ENCODE measurements around the gene TMEM156. TPM values are rescaled to one million over a fixed set of nuclear protein-coding genes. Genes with fewer than 3 reads are reported as not detected.
A peak's percentile ranks its signal among the peaks of the same experiment; 100 is the strongest.

Gene TMEM156
- total and polyA plus RNA-seq, 2 of the 4 experiments (the other 2 are of a cell fraction): 0.53 to 0.54 TPM

GRCh38 chr4:38948551-38948950 lies 83.7 kb downstream of the TMEM156 start:
- H3K9me3 ChIP-seq (ENCODE audit: control insufficient read depth, insufficient read depth, low read length): no peaks in the 10 kb centered on the region
- 0% methylated on average over 2 of the region's 2 CpGs; no CpG with 5 or more reads in 1 of the 2 experiments for WGBS, 2 experiments (ENCODE audit: extremely low coverage in 2 of 2, insufficient read length in 1 of 2)
- no TSS peak for BruUV-seq (replicated peaks)
- peak; percentile 94 for TF ChIP-seq CEBPB (IDR thresholded peaks at IDR 0.05; ENCODE audit: low read depth, low read length)
- 0 out of 2 replicates have a peak, but pooled peaks have one; percentile 26 for TF ChIP-seq MAFK (IDR thresholded peaks at IDR 0.05; ENCODE audit: low read depth, low read length)
- peak; percentile 93 for TF ChIP-seq FOS (IDR thresholded peaks at IDR 0.05; ENCODE audit: low read depth, low read length)
- no peak for TF ChIP-seq POLR2A (IDR thresholded peaks at IDR 0.05; ENCODE audit: low read depth, low read length)
- TF ChIP-seq MAZ (IDR thresholded peaks at IDR 0.05; ENCODE audit: borderline replicate concordance, low read depth, low read length): no peak
- no peak for TF ChIP-seq RCOR1 (IDR thresholded peaks at IDR 0.05; ENCODE audit: insufficient replicate concordance, low read length)
- no peak for TF ChIP-seq CTCF (conservative IDR thresholded peaks at IDR 0.05; ENCODE audit: low read depth, low read length)
- TF ChIP-seq NFE2L2 (IDR thresholded peaks at IDR 0.05; ENCODE audit: low read depth, low read length): no peak
- TF ChIP-seq CHD1 (IDR thresholded peaks at IDR 0.05; ENCODE audit: low read depth, low read length): no peak
- no peak for TF ChIP-seq BHLHE40 (IDR thresholded peaks at IDR 0.05; ENCODE audit: low read depth, low read length)
- TF ChIP-seq SMC3 (IDR thresholded peaks at IDR 0.05; ENCODE audit: low read depth, low read length): no peak; the same call in 1 of the 2 replicates
- no peak for TF ChIP-seq USF2 (IDR thresholded peaks at IDR 0.05; ENCODE audit: low read depth, low read length)
- TF ChIP-seq MXI1 (IDR thresholded peaks at IDR 0.05; ENCODE audit: borderline replicate concordance, low read depth, low read length): no peak
- no peak for TF ChIP-seq ELK1 (IDR thresholded peaks at IDR 0.05; ENCODE audit: borderline replicate concordance, low read depth, low read length)
- no peak for TF ChIP-seq RFX5 (IDR thresholded peaks at IDR 0.05; ENCODE audit: low read depth, low read length)

More at GRCh38 chr4:38948551-38948950, 83.7 kb downstream of the TMEM156 start:
- H3K4me3 ChIP-seq (ENCODE audit: insufficient read depth, low read depth, low read length): no peak overlapping the region
- ChIA-PET POLR2A (ENCODE audit: unreplicated experiment) (interaction anchor here (0.5 to 1.4 kb wide), 4 partner anchors 33 to 233 kb away, joined by 3 to 4 read pairs (median 4); no protein-coding TSS in a partner anchor), CTCF (interaction anchor here (0.6 to 1.3 kb wide), 3 partner anchors 11 to 186 kb away, joined by 4 read pairs; no protein-coding TSS in a partner anchor)
- H3K56ac ChIP-seq (ENCODE audit: extremely low read depth, insufficient read depth, low read length): peak overlapping the region; percentile 80
- H2AK5ac ChIP-seq (ENCODE audit: low read depth, low read length): no peak overlapping the region
- in situ Hi-C loops (cut with MboI; ENCODE audit: low sequenced_read_pairs): loop anchor here (5.0 kb wide), 1 partner anchor 89 kb away; no protein-coding TSS in a partner anchor
- H4K5ac ChIP-seq (ENCODE audit: low read depth, low read length): peak overlapping the region; percentile 54; the same call in 1 of the 2 replicates
- H2BK5ac ChIP-seq (ENCODE audit: low read depth, low read length, poor library complexity, severe bottlenecking): peak overlapping the region; percentile 89
- H2AFZ ChIP-seq (replicated peaks; ENCODE audit: low read length, poor library complexity): no peak overlapping the region
- dilution Hi-C loops (cut with HindIII; ENCODE audit: low sequenced_read_pairs, unreplicated experiment): no loop called here
- ATAC-seq (ENCODE audit: low read depth) (peak; percentile 87), DNase-seq (peak; percentile 95)
- H3K27me3 ChIP-seq (ENCODE audit: control insufficient read depth, insufficient read depth, low read length): no peaks in the 10 kb centered on the region
- peaks cover 10% of the 10 kb centered on the region for H3K36me3 ChIP-seq (ENCODE audit: control insufficient read depth, insufficient read depth, low read length)
- H3K23ac ChIP-seq (ENCODE audit: low read depth, low read length): no peak overlapping the region; the same call in 1 of the 2 replicates
- intact Hi-C loops (cut with micrococcal nuclease): loop anchor here (1.0 to 2.0 kb wide), 2 partner anchors 96 to 186 kb away; no protein-coding TSS in a partner anchor
- peaks cover 23% of the 10 kb centered on the region for H3K4me1 ChIP-seq (ENCODE audit: control insufficient read depth, insufficient read depth, low read length)
- peak overlapping the region; percentile 87 for H3K27ac ChIP-seq (ENCODE audit: insufficient read depth, low read length)
- H4K8ac ChIP-seq (ENCODE audit: low read depth in 2 of 2, low read length in 2 of 2): peak overlapping the region; percentile 91
- no peak overlapping the region for H2AK9ac ChIP-seq (replicated peaks; ENCODE audit: low read depth, low read length, poor library complexity)
- peak overlapping the region; percentile 94 for H3K4ac ChIP-seq (ENCODE audit: low read depth, low read length)
- H3K9ac ChIP-seq (ENCODE audit: low read depth, low read length): peak overlapping the region; percentile 19; the same call in 1 of the 2 replicates
- H3K9me1 ChIP-seq (ENCODE audit: insufficient read depth, low read length): peaks cover 7% of the 10 kb centered on the region
- H4K91ac ChIP-seq (ENCODE audit: insufficient read depth, low read depth, low read length): peak overlapping the region; percentile 96
- no peak overlapping the region for H3K4me2 ChIP-seq (ENCODE audit: low read depth, low read length)
- H3K18ac ChIP-seq (ENCODE audit: low read depth, low read length): peak overlapping the region; percentile 82; the same call in 1 of the 2 replicates
- peak overlapping the region; percentile 97 for H2BK120ac ChIP-seq (ENCODE audit: low read depth, low read length)
- H4K20me1 ChIP-seq (ENCODE audit: insufficient read depth, low read length): no peaks in the 10 kb centered on the region
- H2BK15ac ChIP-seq (ENCODE audit: low read depth, low read length): peak overlapping the region; percentile 24; the same call in 1 of the 3 replicates
- H3K79me1 ChIP-seq (ENCODE audit: low read depth in 1 of 2, low read length in 2 of 2): peaks cover 0 to 23% of the 10 kb centered on the region in 2 experiments; a peak in 2 of 4 replicates
- peak overlapping the region; percentile 82; the same call in 1 of the 2 replicates for H3K14ac ChIP-seq (replicated peaks; ENCODE audit: low read depth, low read length)
- H2BK20ac ChIP-seq (ENCODE audit: low read depth, low read length): peak overlapping the region; percentile 90

Data from IMR-90 (cell line).